Measurements from ENCODE around the gene NPLOC4. TPM values are rescaled to one million over a fixed set of nuclear protein-coding genes. Genes with fewer than 3 reads are reported as not detected.

NPLOC4 gene
- total and polyA plus RNA-seq, 2 of the 13 experiments (the other 11 are each of a cell fraction or from before 2014, with no cell fraction given) = 57.0 to 97.0 TPM

DNA sequence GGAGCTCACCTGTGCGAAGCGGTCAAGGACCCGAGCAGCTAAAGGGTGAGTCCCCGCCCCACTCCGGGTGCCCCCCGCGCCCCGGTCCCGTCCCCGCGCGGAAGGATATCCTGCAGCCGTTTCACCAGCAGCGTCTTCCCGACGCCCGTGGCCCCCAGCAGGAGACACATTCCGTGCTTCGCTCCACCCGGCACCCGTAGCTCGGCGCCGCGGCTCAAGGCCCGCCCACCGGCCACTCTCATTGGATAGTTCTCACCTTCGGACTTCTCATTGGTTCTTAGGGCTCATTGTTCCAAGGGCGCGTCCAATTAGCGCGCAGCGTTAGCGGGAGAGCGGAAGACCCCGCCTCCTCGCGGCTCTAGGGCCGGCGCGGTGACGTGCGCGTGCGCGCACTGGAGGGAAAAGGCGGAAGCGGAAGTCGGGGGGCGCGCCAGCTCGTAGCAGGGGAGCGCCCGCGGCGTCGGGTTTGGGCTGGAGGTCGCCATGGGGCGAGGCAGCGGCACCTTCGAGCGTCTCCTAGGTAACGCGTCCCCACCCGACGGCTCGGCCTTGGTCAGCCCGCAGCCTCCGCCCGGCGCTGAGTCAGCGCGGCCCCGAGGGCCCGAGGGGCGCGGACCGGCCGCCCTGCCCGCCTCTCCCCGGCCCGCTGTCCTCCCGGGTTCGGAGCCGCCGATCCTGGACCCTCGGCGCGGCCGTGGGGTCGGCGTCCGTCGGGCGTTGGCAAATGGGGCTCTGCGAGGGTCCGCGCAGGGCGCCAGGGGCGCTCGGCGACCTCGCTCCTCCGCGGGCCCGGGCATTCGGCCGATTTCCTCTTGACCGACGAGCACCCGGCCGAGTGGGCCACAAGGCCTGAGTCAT is 46.9 kb upstream of the NPLOC4 start, which contains the start of the genes ARL16 and HGS (continued):
- TF ChIP-seq, protein P1, sequence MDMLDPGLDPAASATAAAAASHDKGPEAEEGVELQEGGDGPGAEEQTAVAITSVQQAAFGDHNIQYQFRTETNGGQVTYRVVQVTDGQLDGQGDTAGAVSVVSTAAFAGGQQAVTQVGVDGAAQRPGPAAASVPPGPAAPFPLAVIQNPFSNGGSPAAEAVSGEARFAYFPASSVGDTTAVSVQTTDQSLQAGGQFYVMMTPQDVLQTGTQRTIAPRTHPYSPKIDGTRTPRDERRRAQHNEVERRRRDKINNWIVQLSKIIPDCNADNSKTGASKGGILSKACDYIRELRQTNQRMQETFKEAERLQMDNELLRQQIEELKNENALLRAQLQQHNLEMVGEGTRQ (IDR thresholded peaks at IDR 0.05; ENCODE audit: low read depth, low read length) = no peak
- TF ChIP-seq, protein P1 (CRISPR knock-in tag; IDR thresholded peaks at IDR 0.05; ENCODE audit: borderline replicate concordance) = no peak; the same call in 1 of the 2 replicates
- no peak for TF ChIP-seq SRF (IDR thresholded peaks at IDR 0.05; ENCODE audit: low read depth, low read length)
- TF ChIP-seq HIVEP1 (CRISPR knock-in tag; IDR thresholded peaks at IDR 0.05) = peak; percentile 88
- no peak for TF ChIP-seq ZBTB7A (CRISPR knock-in tag; IDR thresholded peaks at IDR 0.05)
- TF ChIP-seq, protein P2, sequence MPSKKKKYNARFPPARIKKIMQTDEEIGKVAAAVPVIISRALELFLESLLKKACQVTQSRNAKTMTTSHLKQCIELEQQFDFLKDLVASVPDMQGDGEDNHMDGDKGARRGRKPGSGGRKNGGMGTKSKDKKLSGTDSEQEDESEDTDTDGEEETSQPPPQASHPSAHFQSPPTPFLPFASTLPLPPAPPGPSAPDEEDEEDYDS (CRISPR knock-in tag; IDR thresholded peaks at IDR 0.05) = peak; percentile 85
- peak; percentile 78; the same call in 1 of the 2 replicates for TF ChIP-seq GTF3A (CRISPR knock-in tag; conservative IDR thresholded peaks at IDR 0.05)
- TF ChIP-seq SMC3 (IDR thresholded peaks at IDR 0.05; ENCODE audit: low read length) = no peak
- TF ChIP-seq REPIN1 (CRISPR knock-in tag; IDR thresholded peaks at IDR 0.05; ENCODE audit: borderline replicate concordance, low read depth) = peak; percentile 84; the same call in 1 of the 2 replicates
- 0 out of 2 replicates have a peak, but pooled peaks have one; percentile 80 for TF ChIP-seq RARG (CRISPR knock-in tag; IDR thresholded peaks at IDR 0.05; ENCODE audit: low read depth)
- peak; percentile 40 for TF ChIP-seq FOSL2 (CRISPR knock-in tag; IDR thresholded peaks at IDR 0.05)
- 0 out of 2 replicates have a peak, but pooled peaks have one; percentile 39 for TF ChIP-seq ZNF224 (CRISPR knock-in tag; IDR thresholded peaks at IDR 0.05)
- TF ChIP-seq ZNF678 (CRISPR knock-in tag; IDR thresholded peaks at IDR 0.05) = no peak
- TF ChIP-seq, protein P3, sequence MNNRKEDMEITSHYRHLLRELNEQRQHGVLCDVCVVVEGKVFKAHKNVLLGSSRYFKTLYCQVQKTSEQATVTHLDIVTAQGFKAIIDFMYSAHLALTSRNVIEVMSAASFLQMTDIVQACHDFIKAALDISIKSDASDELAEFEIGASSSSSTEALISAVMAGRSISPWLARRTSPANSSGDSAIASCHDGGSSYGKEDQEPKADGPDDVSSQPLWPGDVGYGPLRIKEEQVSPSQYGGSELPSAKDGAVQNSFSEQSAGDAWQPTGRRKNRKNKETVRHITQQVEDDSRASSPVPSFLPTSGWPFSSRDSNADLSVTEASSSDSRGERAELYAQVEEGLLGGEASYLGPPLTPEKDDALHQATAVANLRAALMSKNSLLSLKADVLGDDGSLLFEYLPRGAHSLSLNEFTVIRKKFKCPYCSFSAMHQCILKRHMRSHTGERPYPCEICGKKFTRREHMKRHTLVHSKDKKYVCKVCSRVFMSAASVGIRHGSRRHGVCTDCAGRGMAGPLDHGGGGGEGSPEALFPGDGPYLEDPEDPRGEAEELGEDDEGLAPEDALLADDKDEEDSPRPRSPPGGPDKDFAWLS (CRISPR knock-in tag; IDR thresholded peaks at IDR 0.05; ENCODE audit: borderline replicate concordance) = no peak
- no peak for TF ChIP-seq ZNF292 (CRISPR knock-in tag; IDR thresholded peaks at IDR 0.05; ENCODE audit: borderline replicate concordance, low read depth)
- TF ChIP-seq, protein P4, sequence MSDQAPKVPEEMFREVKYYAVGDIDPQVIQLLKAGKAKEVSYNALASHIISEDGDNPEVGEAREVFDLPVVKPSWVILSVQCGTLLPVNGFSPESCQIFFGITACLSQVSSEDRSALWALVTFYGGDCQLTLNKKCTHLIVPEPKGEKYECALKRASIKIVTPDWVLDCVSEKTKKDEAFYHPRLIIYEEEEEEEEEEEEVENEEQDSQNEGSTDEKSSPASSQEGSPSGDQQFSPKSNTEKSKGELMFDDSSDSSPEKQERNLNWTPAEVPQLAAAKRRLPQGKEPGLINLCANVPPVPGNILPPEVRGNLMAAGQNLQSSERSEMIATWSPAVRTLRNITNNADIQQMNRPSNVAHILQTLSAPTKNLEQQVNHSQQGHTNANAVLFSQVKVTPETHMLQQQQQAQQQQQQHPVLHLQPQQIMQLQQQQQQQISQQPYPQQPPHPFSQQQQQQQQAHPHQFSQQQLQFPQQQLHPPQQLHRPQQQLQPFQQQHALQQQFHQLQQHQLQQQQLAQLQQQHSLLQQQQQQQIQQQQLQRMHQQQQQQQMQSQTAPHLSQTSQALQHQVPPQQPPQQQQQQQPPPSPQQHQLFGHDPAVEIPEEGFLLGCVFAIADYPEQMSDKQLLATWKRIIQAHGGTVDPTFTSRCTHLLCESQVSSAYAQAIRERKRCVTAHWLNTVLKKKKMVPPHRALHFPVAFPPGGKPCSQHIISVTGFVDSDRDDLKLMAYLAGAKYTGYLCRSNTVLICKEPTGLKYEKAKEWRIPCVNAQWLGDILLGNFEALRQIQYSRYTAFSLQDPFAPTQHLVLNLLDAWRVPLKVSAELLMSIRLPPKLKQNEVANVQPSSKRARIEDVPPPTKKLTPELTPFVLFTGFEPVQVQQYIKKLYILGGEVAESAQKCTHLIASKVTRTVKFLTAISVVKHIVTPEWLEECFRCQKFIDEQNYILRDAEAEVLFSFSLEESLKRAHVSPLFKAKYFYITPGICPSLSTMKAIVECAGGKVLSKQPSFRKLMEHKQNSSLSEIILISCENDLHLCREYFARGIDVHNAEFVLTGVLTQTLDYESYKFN (CRISPR knock-in tag; conservative IDR thresholded peaks at IDR 0.05) = peak; percentile 40
- no peak for TF ChIP-seq RCOR2 (CRISPR knock-in tag; IDR thresholded peaks at IDR 0.05)
- TF ChIP-seq, protein P5, sequence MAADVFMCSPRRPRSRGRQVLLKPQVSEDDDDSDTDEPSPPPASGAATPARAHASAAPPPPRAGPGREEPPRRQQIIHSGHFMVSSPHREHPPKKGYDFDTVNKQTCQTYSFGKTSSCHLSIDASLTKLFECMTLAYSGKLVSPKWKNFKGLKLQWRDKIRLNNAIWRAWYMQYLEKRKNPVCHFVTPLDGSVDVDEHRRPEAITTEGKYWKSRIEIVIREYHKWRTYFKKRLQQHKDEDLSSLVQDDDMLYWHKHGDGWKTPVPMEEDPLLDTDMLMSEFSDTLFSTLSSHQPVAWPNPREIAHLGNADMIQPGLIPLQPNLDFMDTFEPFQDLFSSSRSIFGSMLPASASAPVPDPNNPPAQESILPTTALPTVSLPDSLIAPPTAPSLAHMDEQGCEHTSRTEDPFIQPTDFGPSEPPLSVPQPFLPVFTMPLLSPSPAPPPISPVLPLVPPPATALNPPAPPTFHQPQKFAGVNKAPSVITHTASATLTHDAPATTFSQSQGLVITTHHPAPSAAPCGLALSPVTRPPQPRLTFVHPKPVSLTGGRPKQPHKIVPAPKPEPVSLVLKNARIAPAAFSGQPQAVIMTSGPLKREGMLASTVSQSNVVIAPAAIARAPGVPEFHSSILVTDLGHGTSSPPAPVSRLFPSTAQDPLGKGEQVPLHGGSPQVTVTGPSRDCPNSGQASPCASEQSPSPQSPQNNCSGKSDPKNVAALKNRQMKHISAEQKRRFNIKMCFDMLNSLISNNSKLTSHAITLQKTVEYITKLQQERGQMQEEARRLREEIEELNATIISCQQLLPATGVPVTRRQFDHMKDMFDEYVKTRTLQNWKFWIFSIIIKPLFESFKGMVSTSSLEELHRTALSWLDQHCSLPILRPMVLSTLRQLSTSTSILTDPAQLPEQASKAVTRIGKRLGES (CRISPR knock-in tag; IDR thresholded peaks at IDR 0.05; ENCODE audit: borderline replicate concordance) = 0 out of 2 replicates have a peak, but pooled peaks have one; percentile 51

All from HepG2 (cell line).